Measurements from ENCODE around the gene DNAH7.

- TF ChIP-seq, protein P1, sequence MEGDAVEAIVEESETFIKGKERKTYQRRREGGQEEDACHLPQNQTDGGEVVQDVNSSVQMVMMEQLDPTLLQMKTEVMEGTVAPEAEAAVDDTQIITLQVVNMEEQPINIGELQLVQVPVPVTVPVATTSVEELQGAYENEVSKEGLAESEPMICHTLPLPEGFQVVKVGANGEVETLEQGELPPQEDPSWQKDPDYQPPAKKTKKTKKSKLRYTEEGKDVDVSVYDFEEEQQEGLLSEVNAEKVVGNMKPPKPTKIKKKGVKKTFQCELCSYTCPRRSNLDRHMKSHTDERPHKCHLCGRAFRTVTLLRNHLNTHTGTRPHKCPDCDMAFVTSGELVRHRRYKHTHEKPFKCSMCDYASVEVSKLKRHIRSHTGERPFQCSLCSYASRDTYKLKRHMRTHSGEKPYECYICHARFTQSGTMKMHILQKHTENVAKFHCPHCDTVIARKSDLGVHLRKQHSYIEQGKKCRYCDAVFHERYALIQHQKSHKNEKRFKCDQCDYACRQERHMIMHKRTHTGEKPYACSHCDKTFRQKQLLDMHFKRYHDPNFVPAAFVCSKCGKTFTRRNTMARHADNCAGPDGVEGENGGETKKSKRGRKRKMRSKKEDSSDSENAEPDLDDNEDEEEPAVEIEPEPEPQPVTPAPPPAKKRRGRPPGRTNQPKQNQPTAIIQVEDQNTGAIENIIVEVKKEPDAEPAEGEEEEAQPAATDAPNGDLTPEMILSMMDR (IDR thresholded peaks at IDR 0.05; ENCODE audit: extremely low read depth in 1 of 2, insufficient read depth in 1 of 2, low read depth in 1 of 2, low read length in 2 of 2) = no peak
- no peak for TF ChIP-seq POLR2AphosphoS5 (IDR thresholded peaks at IDR 0.05; ENCODE audit: insufficient read depth, low read depth, low read length)
Measured at GRCh38 chr2:195961873-195962272, 106.8 kb downstream of the DNAH7 start.
